ENCODE data around the gene GPA33.

DNA sequence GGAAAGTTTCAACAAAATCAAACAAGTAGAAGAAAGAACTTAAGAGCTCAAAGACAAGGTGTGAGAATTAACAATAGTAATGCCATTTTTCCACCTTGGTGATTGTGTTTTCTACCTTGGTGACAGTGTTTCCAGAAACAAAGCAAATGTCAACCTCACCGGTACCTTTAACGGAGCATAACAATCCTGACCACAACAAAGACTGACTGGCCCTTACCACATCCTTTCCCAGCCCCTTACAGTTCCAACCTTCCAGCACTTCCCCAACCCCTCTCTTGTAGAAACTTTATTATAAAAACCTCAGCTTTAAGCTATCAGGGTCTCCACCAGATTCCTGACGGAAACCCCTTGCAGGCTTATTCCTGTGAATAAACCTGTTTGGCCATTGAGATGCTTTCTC, 20.4 kb upstream of the GPA33 start:
- TF ChIP-seq, protein P1, sequence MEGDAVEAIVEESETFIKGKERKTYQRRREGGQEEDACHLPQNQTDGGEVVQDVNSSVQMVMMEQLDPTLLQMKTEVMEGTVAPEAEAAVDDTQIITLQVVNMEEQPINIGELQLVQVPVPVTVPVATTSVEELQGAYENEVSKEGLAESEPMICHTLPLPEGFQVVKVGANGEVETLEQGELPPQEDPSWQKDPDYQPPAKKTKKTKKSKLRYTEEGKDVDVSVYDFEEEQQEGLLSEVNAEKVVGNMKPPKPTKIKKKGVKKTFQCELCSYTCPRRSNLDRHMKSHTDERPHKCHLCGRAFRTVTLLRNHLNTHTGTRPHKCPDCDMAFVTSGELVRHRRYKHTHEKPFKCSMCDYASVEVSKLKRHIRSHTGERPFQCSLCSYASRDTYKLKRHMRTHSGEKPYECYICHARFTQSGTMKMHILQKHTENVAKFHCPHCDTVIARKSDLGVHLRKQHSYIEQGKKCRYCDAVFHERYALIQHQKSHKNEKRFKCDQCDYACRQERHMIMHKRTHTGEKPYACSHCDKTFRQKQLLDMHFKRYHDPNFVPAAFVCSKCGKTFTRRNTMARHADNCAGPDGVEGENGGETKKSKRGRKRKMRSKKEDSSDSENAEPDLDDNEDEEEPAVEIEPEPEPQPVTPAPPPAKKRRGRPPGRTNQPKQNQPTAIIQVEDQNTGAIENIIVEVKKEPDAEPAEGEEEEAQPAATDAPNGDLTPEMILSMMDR (IDR thresholded peaks at IDR 0.05): no peak
- TF ChIP-seq POLR2AphosphoS5 (IDR thresholded peaks at IDR 0.05): no peak
- no peak for TF ChIP-seq POLR2A (IDR thresholded peaks at IDR 0.05)
